Karpas-422 (cell line): ENCODE data around the gene LSM14B. TPM values are rescaled to one million over a fixed set of nuclear protein-coding genes. Genes with fewer than 3 reads are reported as not detected.

ENCODE experiments used
- DNase-seq: peaks from one replicate; pipeline ENCODE4 v3.0.0-alpha.2; 2015
- H2AFZ ChIP-seq: fragments of 200-600 bp; sonication (generic); 2 replicates; pipeline ENCODE4 v1.6.1; 2014; ENCODE audit warnings: antibody characterized with exemption, low read length, mixed read lengths
- H3K27ac ChIP-seq: fragments of 200-600 bp; sonication (generic); 2 replicates; pipeline ENCODE4 v1.5.1; 2014; ENCODE audit warnings: mild to moderate bottlenecking, low read length, moderate library complexity
- H3K27me3 ChIP-seq: fragments of 200-600 bp; sonication (generic); 2 replicates; pipeline ENCODE4 v1.6.1; 2014; ENCODE audit warnings: low read length, mixed read lengths
- H3K36me3 ChIP-seq: fragments of 200-600 bp; sonication (generic); 2 replicates; pipeline ENCODE4 v1.6.1; 2014; ENCODE audit warnings: low read length, mixed read lengths; ENCODE audit not compliant: insufficient read depth
- H3K4me1 ChIP-seq: fragments of 200-600 bp; sonication (generic); 2 replicates; pipeline ENCODE4 v1.6.1; 2014; ENCODE audit warnings: mild to moderate bottlenecking, low read length, mixed read lengths
- H3K4me2 ChIP-seq: fragments of 200-600 bp; sonication (generic); 2 replicates; pipeline ENCODE4 v1.6.1; 2014; ENCODE audit warnings: low read length, low read depth, mild to moderate bottlenecking; ENCODE audit not compliant: poor library complexity, severe bottlenecking
- H3K4me3 ChIP-seq: fragments of 200-600 bp; sonication (generic); 2 replicates; pipeline ENCODE4 v1.5.1; 2014; ENCODE audit warnings: mild to moderate bottlenecking, antibody characterized with exemption, low read length, mixed read lengths
- H3K79me2 ChIP-seq: fragments of 200-600 bp; sonication (generic); 2 replicates; pipeline ENCODE4 v1.6.1; 2014; ENCODE audit warnings: mild to moderate bottlenecking, low read length, mixed read lengths
- H3K9ac ChIP-seq: fragments of 200-600 bp; sonication (generic); 2 replicates; pipeline ENCODE4 v1.6.0; 2014; ENCODE audit warnings: low read length
- H3K9me2 ChIP-seq: fragments of 200-600 bp; sonication (generic), shearing (Covaris generic); replicated peaks from 2 replicates; pipeline ENCODE4 v1.6.0; 2014; ENCODE audit warnings: mild to moderate bottlenecking, low read length, moderate library complexity; ENCODE audit not compliant: insufficient read depth
- H3K9me3 ChIP-seq: fragments of 300-700, 200-600 bp; sonication (generic); 2 replicates; pipeline ENCODE4 v1.6.1; 2014; ENCODE audit warnings: low read length, mixed read lengths
- H4K20me1 ChIP-seq: fragments of 200-600 bp; sonication (generic); 2 replicates; pipeline ENCODE4 v1.6.1; 2014; ENCODE audit warnings: mild to moderate bottlenecking, antibody characterized with exemption, low read length, low read depth; ENCODE audit not compliant: insufficient read depth
- total RNA-seq: library from RNA; depleted of rRNA; stranded (reverse); fragments of >200 nt; shearing (Covaris generic); gene quantifications from 2 replicates; pipeline ENCODE4 v1.2.3, GENCODE V29; 2014; ENCODE audit warnings: low replicate concordance

Gene LSM14B
- total RNA-seq, 1 experiment from 2014 or later: 16.1 TPM

DNA sequence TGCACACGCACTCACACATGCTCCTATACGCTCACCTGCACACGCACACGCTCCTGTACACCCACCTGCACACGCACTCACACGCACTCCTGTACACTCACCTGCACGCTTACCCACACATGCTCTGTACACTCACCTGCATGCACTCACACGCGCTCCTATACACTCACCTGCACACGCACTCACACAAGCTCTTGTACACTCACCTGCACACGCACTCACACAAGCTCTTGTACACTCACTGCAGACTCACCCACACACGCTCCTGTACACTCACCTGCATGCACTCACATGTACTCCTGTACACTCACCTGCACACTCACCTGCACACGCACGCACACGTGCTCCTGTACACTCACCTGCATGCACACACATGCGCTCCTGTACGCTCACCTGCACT is 34.6 kb upstream of the LSM14B start:
- Histone ChIP-seq H3K36me3 (no peaks in the 10 kb centered on the region), H3K27me3 (no peaks in the 10 kb centered on the region), H3K79me2 (no peaks in the 10 kb centered on the region), H2AFZ (no peak overlapping the region), H3K4me2 (no peak overlapping the region), H3K27ac (no peak overlapping the region), H3K4me3 (no peak overlapping the region), H3K9me2 (no peaks in the 10 kb centered on the region), H3K4me1 (no peaks in the 10 kb centered on the region), H3K9ac (no peak overlapping the region), H4K20me1 (no peaks in the 10 kb centered on the region), H3K9me3 (no peaks in the 10 kb centered on the region)
- no peak for DNase-seq

DNA sequence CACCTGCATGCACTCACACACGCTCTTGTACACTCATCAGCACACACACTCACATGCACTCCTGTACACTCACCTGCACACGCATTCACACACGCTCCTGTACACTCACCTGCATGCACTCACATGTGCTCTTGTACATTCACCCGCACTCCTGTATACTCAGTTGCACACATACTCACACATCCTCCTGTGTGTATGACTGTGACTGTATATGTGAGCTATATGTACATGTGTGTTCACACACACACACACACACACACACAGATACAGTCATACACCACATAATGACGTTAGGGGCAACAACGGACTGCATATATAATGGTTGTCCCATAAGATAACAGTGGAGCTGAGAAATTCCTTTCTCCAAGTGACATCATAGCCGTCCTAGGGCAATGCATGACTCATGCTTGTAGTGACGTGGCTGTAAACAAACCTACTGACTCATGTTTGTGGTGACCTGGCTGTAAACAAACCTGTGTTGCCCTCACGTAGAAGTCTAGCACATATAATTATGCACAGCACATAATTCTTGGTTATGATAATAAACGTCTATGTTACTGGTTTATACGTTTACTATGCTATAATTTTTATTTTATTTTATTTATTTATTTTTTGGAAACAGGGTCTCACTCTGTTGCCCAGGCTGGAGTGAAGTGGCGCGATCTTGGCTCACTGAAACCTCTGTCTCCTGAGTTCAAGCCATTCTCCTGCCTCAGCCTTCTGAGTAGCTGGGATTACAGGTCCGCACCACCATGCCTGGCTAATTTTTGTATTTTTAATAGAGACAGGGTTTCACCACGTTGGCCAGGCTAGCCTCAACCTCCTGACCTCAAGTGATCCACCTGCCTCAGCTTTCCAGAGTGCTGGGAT is 33.8 kb upstream of the LSM14B start:
- no peaks in the 10 kb centered on the region for H3K9me3 ChIP-seq
- H3K9me2 ChIP-seq: no peaks in the 10 kb centered on the region
- H3K4me1 ChIP-seq: no peaks in the 10 kb centered on the region
- H3K36me3 ChIP-seq: no peaks in the 10 kb centered on the region
- no peaks in the 10 kb centered on the region for H4K20me1 ChIP-seq
- H3K4me3 ChIP-seq: no peak overlapping the region
- H3K79me2 ChIP-seq: no peaks in the 10 kb centered on the region
- no peak overlapping the region for H2AFZ ChIP-seq
- no peak overlapping the region for H3K4me2 ChIP-seq
- no peak overlapping the region for H3K9ac ChIP-seq
- DNase-seq: no peak
- no peak overlapping the region for H3K27ac ChIP-seq
- H3K27me3 ChIP-seq: no peaks in the 10 kb centered on the region

DNA sequence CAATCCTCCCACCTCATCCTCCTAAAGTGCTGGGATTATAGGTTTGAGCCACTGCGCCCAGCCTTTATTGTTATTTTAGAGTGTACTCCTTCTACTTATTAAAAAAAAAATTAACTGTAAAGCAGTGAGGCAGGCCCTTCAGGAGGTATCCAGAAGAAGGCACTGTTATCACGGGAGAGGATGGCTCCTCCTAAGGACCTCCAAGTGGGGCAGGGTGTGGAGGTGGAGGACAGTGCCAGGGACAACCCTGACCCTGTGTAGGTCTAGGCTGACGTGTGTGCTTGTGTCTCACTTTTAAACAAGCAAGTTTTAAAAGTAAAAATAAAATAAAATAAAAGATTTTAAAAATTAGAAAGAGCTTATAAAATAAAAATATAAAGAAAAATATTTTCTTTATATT is 32.9 kb upstream of the LSM14B start:
- Histone ChIP-seq H2AFZ (no peak overlapping the region), H3K9ac (no peak overlapping the region)

DNA sequence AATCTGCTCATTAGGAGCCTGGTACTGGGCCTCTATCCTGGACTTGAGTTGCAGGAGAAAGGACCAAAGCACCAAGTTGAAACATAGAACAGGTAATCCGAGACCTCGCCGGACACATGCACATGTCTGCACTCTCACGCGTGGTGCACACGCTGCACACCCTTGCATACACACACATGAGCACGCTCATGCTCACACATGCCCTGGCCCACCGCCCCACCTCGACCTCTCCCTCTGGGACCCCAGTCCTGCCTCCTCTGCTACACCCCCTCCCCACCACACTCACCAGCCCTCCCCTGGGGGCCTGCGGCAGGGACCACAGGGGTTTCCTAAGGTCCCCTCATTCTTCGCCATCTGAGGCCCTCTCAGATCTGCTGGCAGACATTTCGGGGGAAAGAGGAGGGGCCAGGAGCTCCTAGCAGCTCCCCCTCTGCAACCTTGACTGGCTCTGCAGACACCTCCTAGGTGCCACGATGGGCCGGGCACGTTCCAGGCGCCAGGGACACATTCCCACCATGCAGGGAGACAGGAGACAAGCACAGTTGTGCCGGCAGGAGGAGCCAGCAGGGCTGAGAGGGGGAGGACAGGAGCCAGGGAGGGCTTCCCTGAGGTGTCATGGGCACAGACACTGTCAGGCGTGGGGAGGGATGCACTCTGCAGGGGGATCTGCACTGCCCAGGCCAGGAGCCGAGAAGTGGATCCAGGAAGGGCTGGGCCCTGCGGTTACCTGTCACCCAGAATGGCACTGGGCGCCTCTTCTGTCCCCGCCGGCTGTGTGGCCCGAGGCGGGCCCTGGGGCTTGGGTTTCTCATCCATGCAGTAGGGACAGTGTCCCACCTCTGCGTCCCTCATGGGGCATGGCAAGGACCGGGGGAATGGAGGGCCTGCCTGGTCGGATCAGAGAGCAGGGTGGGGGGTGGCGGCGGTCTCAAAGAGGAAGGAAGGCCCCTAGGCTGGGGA is 25.6 kb upstream of the LSM14B start:
- H3K4me1 ChIP-seq: no peaks in the 10 kb centered on the region
- H3K4me3 ChIP-seq: no peak overlapping the region
- no peaks in the 10 kb centered on the region for H3K36me3 ChIP-seq
- no peaks in the 10 kb centered on the region for H3K79me2 ChIP-seq
- H2AFZ ChIP-seq: no peak overlapping the region
- no peaks in the 10 kb centered on the region for H4K20me1 ChIP-seq
- H3K9me3 ChIP-seq: no peaks in the 10 kb centered on the region
- H3K9ac ChIP-seq: no peak overlapping the region
- no peaks in the 10 kb centered on the region for H3K27me3 ChIP-seq
- no peak overlapping the region for H3K4me2 ChIP-seq
- no peak overlapping the region for H3K27ac ChIP-seq
- DNase-seq: no peak
- H3K9me2 ChIP-seq: no peaks in the 10 kb centered on the region

More for the DNA sequence above, 32.9 kb upstream of the LSM14B start:
- Histone ChIP-seq H3K27ac (no peak overlapping the region), H3K4me1 (no peaks in the 10 kb centered on the region), H3K27me3 (no peaks in the 10 kb centered on the region), H3K4me2 (no peak overlapping the region), H3K9me2 (no peaks in the 10 kb centered on the region), H3K36me3 (no peaks in the 10 kb centered on the region), H3K4me3 (no peak overlapping the region), H3K9me3 (no peaks in the 10 kb centered on the region), H3K79me2 (no peaks in the 10 kb centered on the region), H4K20me1 (no peaks in the 10 kb centered on the region)
- DNase-seq: no peak

DNA sequence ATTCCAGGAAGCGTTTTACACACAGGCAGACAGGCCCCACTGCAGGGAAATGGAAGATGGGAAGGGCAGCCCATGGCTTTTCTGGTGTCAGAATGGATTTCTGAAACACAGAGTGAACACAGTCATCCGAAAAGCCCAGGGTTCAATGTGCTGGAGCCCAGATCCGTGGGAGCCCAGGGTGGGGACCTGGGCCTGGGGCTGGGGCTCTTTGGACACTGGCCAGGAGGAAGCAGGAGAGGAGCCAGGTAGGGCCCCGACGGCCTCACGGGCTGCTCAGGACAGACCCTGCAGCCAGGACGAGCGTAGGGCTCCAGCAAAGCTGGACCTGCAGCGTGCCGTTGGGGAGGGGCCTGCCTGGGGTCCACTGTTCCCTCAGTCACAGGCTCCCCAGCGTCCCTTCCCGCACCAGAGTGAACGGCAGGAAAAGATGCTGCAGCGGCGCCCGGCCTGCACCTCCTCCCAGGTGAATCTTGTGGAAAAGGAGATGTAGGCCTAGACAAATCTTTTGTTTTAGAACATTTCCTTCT is 24.3 kb upstream of the LSM14B start:
- Histone ChIP-seq H3K9me3 (no peaks in the 10 kb centered on the region), H3K79me2 (no peaks in the 10 kb centered on the region), H3K4me2 (no peak overlapping the region), H3K4me3 (no peak overlapping the region), H3K4me1 (no peaks in the 10 kb centered on the region), H4K20me1 (no peaks in the 10 kb centered on the region), H3K36me3 (no peaks in the 10 kb centered on the region), H3K9ac (no peak overlapping the region), H2AFZ (no peak overlapping the region), H3K27me3 (no peaks in the 10 kb centered on the region), H3K27ac (no peak overlapping the region), H3K9me2 (no peaks in the 10 kb centered on the region)
- DNase-seq: no peak

DNA sequence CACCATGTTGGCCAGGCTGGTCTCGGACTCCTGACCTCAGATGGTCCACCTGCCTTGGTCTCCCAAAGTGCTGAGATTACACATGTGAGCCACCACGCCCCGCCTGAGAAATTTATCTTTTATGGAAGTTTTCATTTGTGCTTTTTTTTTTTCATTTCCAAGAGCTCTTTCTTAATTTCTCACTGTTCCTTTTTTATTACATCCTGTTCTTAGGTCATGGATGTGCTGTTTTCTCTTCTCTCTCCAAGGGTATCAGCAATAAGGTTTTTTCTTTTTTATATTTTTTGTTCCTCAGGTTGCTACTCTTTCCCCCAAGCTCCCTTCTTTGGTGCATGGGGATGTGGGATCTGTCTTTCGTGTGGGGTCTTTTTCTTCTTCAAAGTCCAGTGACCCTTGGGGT is 21.2 kb upstream of the LSM14B start:
- Histone ChIP-seq H3K27me3 (no peaks in the 10 kb centered on the region; the same call in 1 of the 2 replicates), H3K79me2 (no peaks in the 10 kb centered on the region)

DNA sequence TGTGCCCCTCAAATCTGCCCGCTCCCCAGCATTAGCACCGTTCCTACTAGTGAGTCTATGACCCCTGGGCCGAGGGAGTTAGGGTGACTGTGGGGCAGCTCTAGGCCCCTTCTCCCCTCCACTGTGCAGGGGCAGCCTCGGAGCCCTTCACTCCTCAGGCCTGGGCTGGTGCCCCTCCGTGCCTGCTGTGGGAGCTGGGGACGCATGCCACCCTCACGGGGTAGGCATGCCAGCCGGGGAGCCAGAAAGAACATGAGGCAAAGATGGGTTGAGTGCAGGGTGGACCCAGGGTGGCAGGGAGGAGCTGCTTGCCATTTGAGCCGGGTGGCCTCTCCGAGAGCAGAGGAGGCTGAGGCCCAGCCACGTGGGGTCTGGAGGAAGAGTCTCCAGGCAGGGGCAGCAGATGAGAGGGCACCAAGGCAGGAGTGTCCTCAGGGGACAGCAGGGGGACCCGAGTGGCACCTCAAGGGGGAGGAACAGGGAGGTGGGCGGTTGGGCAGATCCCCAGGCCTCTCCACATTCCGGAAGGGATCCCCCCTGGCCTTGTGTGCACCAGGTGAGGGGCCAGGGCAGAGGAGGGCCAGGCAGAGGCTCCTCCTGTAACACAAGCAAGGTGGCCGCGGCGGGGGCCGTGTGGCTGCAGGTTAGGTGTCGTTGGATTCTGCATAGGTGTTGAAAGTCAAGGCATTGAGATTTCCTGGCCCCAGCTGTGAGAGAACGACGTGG is 18.6 kb upstream of the LSM14B start:
- H3K27ac ChIP-seq: no peak overlapping the region
- H3K4me1 ChIP-seq: no peaks in the 10 kb centered on the region
- H3K36me3 ChIP-seq: no peaks in the 10 kb centered on the region
- H3K79me2 ChIP-seq: no peaks in the 10 kb centered on the region
- peaks cover 20% of the 10 kb centered on the region; the same call in 1 of the 2 replicates for H3K9me3 ChIP-seq
- no peak for DNase-seq
- H3K27me3 ChIP-seq: no peaks in the 10 kb centered on the region; the same call in 1 of the 2 replicates
- H2AFZ ChIP-seq: no peak overlapping the region
- H4K20me1 ChIP-seq: no peaks in the 10 kb centered on the region
- no peak overlapping the region for H3K4me2 ChIP-seq
- no peak overlapping the region for H3K4me3 ChIP-seq
- H3K9ac ChIP-seq: no peak overlapping the region
- H3K9me2 ChIP-seq: no peaks in the 10 kb centered on the region

More for the DNA sequence above, 21.2 kb upstream of the LSM14B start:
- no peak for DNase-seq
- Histone ChIP-seq H3K4me2 (no peak overlapping the region), H3K4me3 (no peak overlapping the region), H4K20me1 (no peaks in the 10 kb centered on the region), H3K9me3 (peaks cover 6% of the 10 kb centered on the region; the same call in 1 of the 2 replicates), H3K4me1 (no peaks in the 10 kb centered on the region), H3K9ac (no peak overlapping the region), H3K36me3 (no peaks in the 10 kb centered on the region), H3K9me2 (no peaks in the 10 kb centered on the region), H2AFZ (no peak overlapping the region), H3K27ac (no peak overlapping the region)
